Neural crest cell (in vitro differentiated cells): ENCODE measurements around the gene SORCS1. TPM values are rescaled to one million over a fixed set of nuclear protein-coding genes. Genes with fewer than 3 reads are reported as not detected.

Experiments used
- DNase-seq: peaks from one replicate; pipeline ENCODE4 v3.0.0; 2021; ENCODE audit warnings: low read depth, mixed read lengths, low spot score
- H3K27ac Mint-ChIP-seq: one replicate; pipeline ENCODE4 v1.8.0; 2021; ENCODE audit warnings: mild to moderate bottlenecking, mixed read lengths; ENCODE audit not compliant: unreplicated experiment
- H3K27me3 Mint-ChIP-seq: 2 replicates; pipeline ENCODE4 v1.8.0; 2021; ENCODE audit warnings: low read depth, mild to moderate bottlenecking, mixed read lengths
- H3K36me3 Mint-ChIP-seq: 2 replicates; pipeline ENCODE4 v1.8.0; 2021; ENCODE audit warnings: low read depth, mild to moderate bottlenecking, mixed read lengths
- H3K4me1 Mint-ChIP-seq: 2 replicates; pipeline ENCODE4 v1.8.0; 2021; ENCODE audit warnings: mixed read lengths
- H3K4me3 Mint-ChIP-seq: one replicate; pipeline ENCODE4 v1.8.0; 2021; ENCODE audit warnings: mild to moderate bottlenecking, mixed read lengths
- H3K9me3 Mint-ChIP-seq: 2 replicates; pipeline ENCODE4 v1.8.0; 2021; ENCODE audit warnings: mixed read lengths
- CTCF ChIP-seq: fragments of 200-600 bp; sonication (generic); conservative IDR thresholded peaks from 2 replicates; pipeline ENCODE4 v1.5.0; 2021; ENCODE audit warnings: antibody characterized with exemption, mild to moderate bottlenecking
- total RNA-seq: library from RNA; stranded (reverse); gene quantifications from 2 replicates; pipeline ENCODE4 v1.2.1, GENCODE V29; 2021

The SORCS1 gene
- total RNA-seq, 1 donor from 2014 or later, result 8.2 TPM

DNA sequence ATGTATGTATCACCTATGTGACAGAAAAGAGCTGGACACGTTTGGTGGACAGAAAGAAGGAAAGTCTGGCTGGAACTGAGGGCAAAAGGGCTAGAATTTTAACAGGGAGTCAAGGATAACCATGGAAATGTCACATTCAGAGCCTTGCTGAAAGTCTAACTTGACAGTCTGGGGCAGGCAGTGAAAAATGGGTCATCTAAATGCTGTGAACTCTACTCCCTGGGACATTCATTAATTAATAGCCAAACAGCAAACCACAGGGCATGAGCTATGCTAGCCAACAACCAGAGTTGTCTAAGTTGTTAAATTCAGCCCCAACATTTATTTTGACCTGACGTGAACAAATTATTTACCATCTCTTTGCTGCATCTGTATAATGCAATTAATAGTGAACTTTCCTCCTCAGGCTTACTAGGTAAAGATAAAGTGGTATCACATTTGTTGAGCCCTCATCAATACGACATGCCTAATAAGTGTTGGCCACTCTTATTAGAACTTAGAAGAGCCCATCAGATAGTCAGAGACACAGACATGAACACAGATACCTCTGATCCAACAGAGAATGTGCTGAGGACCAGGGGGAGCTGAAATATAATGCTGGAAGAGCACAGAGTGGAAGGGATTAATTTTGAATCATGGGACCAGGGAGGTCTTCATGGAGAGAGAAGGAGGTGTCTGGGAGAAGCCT lies 109.9 kb downstream of the SORCS1 start:
- Mint-ChIP-seq H3K27ac (no peak overlapping the region), H3K36me3 (no peaks in the 10 kb centered on the region), H3K9me3 (no peaks in the 10 kb centered on the region), H3K4me3 (no peak overlapping the region), H3K4me1 (peaks cover 25% of the 10 kb centered on the region), H3K27me3 (no peaks in the 10 kb centered on the region)
- no peak for TF ChIP-seq CTCF
- DNase-seq, result no peak

DNA sequence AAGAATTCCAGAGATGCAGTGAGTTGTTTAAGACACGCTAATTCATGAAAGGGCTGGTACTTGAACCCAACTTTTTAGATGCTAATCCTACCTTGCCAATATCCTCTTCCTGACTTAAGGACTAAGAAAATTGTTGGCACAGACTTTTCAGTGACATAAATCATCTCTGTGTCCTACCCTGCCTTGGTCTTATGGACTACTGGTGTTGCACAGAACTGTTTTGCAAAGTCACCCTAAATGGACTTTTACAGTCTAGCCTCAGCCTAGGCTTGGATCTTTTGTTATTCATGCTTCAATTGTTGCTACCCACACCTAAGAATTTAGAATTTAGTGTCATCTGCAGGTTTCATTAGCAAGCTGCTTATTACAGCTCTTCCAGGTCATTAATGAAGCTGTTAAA lies 112.7 kb downstream of the SORCS1 start:
- H3K4me3 Mint-ChIP-seq, result no peak overlapping the region
- H3K36me3 Mint-ChIP-seq, result no peaks in the 10 kb centered on the region
- H3K9me3 Mint-ChIP-seq, result peaks cover 3% of the 10 kb centered on the region
- H3K4me1 Mint-ChIP-seq, result peaks cover 5% of the 10 kb centered on the region
- no peaks in the 10 kb centered on the region for H3K27me3 Mint-ChIP-seq
- no peak overlapping the region for H3K27ac Mint-ChIP-seq
- DNase-seq, result no peak
- TF ChIP-seq CTCF, result no peak

GRCh38 chr10:107043461-107043860 lies 121.0 kb downstream of the SORCS1 start:
- no peaks in the 10 kb centered on the region for H3K4me1 Mint-ChIP-seq
- peaks cover 3% of the 10 kb centered on the region for H3K9me3 Mint-ChIP-seq
- H3K27me3 Mint-ChIP-seq, result no peaks in the 10 kb centered on the region
- no peak for TF ChIP-seq CTCF
- H3K4me3 Mint-ChIP-seq, result no peak overlapping the region
- no peaks in the 10 kb centered on the region for H3K36me3 Mint-ChIP-seq
- DNase-seq, result no peak
- no peak overlapping the region for H3K27ac Mint-ChIP-seq

- Mint-ChIP-seq H3K36me3 (no peaks in the 10 kb centered on the region), H3K9me3 (no peaks in the 10 kb centered on the region), H3K4me3 (no peak overlapping the region), H3K27ac (no peak overlapping the region), H3K27me3 (no peaks in the 10 kb centered on the region), H3K4me1 (peaks cover 8% of the 10 kb centered on the region)
- DNase-seq, result no peak
- no peak for TF ChIP-seq CTCF
Measured at GRCh38 chr10:107037192-107038122, 127.0 kb downstream of the SORCS1 start.

DNA sequence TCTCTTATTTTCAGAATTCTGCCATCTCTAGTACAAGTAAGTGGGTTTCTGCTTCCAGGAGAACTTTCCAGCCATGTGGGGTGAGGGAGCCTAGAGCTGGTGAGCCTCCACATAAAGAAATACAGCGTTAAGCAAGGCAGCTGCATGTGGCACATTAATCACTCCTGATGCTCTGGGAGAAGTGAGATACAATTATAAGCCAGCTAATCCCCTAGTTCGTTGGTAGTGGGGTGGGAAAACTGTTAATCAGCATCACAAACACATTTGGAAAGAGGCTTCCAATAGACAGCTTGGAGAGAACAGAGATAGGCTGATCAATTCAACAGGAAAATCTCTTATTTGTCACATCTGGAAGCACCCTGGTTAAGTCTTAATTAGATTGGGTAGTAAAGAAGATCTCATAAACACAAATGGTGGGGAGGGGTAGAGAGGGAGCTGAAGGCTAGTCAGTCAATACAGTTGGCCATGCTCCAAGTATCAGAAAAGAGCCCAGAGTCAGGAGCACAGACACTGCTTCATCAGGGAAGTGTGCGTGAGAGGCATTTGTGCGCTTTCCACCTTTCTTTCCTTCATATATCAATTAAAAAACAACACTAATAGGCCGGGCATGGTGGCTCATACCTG lies 130.6 kb downstream of the SORCS1 start:
- no peak for TF ChIP-seq CTCF
- no peaks in the 10 kb centered on the region for H3K9me3 Mint-ChIP-seq
- H3K27ac Mint-ChIP-seq, result no peak overlapping the region
- H3K4me3 Mint-ChIP-seq, result no peak overlapping the region
- DNase-seq, result no peak
- H3K4me1 Mint-ChIP-seq, result peaks cover 11% of the 10 kb centered on the region
- no peaks in the 10 kb centered on the region for H3K36me3 Mint-ChIP-seq
- no peaks in the 10 kb centered on the region for H3K27me3 Mint-ChIP-seq
